ENCODE measurements around the gene LMBRD1. TPM values are rescaled to one million over a fixed set of nuclear protein-coding genes. Genes with fewer than 3 reads are reported as not detected.
"Not testable (repeated sequence)": the region's sequence is repeated elsewhere in the genome, so short reads cannot be mapped to it uniquely, and the experiment has no call there.

The LMBRD1 gene
- total RNA-seq, 1 donor from 2014 or later, result 68.8 TPM

DNA sequence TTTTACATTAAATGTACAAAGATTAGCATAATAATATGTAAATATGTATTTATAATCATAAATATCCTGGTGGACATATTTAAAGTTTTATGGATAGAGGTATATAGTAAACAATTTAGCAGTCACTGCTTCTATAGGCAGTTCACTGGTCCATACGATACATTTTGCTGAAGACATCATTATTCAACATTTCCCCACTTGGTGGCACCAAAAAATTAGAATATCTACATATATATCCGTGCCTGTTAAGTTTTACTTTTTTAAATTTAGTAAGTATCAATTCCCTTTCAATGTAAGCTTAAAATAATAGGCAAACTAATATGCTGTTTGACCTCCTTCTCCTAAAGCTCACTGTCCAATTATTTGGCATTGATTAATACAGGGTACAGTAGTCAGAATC is 64.2 kb downstream of the LMBRD1 start:
- peak; percentile 54 for DNase-seq

DNA sequence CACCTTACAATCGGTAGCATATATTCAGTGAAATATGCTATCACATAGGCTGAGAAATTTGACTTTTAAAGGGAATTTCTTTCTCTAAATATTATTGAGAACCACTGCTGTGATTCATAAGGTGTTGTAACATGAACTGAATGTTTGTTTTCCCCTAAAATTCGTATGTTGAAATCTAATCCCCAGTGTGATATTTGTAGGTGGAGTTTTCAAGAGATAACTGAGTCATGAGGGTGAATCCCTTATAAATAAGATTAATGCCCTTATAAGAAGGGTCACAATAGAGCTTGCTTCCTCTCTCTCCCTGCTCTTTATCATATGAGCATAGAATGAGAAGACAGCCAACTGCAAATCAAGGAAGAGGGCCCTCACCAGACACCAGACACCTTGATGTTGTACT is 64.8 kb downstream of the LMBRD1 start:
- DNase-seq, result no peak

DNA sequence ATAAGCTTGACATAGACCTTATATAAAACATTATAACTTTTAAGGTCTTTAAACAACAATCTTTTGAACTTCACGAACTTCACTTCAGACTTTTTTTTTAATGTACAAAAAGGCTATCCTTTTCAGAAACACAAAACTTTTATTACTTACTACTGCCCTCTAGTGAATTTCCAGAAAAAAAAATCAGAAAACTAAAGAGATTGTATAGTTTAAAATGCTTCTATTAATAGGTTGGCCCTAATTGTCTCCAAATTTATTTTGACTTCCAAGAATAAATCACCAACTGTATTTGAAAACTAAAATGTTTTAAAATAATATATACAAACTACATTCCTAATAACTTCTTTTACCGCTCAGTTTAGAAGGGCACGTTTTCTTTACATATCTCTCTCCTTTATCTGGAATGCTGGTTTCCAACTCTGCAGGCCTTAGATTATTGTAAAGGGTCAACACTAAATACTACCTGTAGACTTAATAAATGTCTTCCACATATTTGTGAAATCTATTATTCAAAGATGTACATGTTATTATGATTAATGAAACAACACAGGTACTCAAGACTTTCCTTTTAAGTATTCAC is 66.8 kb downstream of the LMBRD1 start:
- DNase-seq, result peak; percentile 28

DNA sequence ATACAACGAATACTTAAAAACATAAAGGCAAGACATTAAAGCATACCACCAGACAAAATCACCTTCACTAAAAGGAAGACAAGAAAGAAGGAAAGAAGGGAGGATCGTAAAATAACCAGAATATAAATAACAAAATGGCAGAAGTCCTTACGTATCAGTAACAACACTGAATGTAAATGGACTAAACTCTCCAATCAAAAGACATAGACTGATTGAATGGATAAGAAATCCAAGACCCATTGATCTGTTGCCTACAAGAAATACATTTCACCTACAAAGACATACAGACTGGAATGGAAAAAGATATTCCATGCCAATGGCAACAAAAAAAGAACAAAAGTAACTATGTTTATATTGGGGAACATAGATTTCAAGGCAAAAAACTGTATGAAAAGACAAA is 74.1 kb downstream of the LMBRD1 start:
- DNase-seq, result no peak

DNA sequence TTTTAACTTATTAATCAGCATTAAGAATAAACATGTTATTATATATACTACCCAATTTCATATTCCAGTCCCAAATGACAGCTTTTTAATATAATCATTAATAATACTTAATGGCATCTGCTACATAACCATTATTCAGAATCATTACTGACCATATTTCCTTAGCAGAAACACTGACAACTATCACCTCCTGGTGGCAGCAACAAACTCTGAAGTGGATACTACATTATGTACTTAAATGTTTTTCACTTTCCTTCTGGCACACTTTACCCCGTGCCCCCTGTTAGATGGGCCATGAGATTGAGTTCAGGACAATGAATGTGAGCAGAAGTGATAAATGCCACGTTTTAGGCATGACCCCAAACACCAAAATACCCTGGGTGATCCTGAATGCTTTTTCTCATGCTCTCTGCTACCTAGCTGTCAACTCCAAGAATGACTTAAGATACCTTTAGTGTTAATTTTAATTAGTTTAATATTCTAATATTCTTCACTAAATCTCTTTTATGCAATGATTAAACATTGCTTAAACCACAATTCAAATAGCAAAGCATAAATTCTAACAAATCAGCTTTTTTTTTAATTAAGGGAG is 77.1 kb downstream of the LMBRD1 start:
- DNase-seq, result peak; percentile 47

DNA sequence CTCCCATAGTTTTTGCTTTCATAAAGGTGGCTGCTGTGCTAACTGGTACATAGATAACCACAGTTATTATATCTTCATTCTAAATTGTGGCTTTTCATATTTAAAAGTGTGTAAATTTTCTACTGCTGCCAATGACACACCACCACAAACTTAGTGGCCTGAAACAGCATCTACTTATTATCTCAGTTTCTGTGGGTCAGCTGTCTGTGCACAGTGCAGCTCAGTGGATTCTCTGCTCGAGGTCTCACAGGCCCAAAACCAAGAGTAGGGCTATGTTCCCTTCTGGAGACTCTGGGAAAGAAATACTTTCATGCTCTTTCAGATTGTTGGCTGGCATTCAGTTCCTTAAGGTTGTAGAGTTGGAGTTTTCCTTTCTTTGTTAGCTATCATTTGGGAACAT is 90.1 kb downstream of the LMBRD1 start:
- DNase-seq, result no peak

DNA sequence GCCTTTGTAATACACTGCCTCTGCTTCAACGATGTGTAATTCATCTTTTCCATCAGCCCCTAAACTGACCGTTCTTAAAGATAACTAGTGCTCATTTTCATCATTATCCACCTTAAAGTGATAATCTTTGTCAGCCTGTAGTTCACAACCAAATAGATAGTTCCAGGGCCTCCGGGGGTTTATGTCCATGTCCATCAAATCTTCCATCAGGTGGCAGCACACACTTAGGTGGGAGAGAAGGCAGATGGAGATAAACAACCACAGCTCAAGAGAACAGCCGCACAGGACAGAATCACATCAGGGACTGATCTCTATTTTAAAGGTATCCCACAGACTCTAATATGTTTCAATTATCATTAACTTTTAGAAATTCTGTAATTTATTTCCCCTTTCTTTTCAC is 90.9 kb downstream of the LMBRD1 start:
- no peak for DNase-seq

DNA sequence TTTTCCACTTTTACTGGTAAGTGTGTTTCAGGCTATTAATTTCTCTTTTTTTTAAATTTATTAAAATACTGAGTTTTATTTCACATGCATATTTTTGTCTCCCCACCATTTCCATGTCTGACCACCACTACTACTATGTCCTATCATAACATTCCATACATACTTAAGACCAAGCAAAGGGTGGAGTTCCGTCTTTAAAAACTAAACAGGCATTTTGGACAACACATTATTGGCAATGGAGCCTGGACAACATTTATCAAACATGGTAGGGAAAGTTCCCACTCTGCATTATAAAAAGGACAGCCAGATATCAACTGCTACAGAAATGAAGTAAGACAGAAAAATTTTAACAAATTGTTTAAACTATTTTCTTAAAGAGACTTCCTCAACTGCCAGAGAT is 91.9 kb downstream of the LMBRD1 start:
- no peak for DNase-seq

DNA sequence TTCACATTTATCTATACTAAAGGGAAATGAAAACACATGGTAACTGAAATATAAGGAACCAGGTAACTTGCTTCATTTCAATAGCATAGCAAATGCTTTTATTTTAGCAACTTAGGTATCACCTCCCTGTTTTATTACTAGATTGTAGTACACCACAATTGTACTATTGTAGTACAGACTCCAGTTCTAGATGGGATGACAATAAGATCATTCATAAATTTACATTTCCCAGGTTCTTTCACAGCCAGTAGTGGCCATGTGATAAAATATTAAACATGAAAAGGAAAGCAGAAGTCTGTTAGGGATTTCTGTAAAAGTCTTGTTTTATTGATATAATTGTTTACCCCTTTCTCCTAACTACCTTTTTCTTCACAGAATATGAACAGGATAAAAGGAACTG is 97.2 kb downstream of the LMBRD1 start:
- DNase-seq, result no peak

DNA sequence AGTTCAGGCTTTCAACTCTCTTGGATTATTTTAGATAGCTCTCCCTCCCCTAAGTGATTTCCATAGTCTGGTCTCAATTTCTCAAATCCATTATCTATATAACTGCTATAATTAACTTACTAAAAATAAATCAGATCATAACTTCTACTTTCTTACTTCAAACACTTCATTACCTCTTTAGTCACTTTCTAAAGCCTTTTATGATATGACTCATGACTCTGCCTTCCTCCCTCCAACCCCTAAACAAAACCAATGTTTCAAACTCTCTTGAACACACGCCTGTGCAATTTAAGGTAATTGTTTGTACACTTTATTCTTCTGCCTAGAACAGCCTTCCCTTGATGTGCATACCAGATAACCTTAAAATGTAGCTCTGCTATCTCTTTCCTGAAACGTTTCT is 100.5 kb downstream of the LMBRD1 start:
- no peak for DNase-seq

DNA sequence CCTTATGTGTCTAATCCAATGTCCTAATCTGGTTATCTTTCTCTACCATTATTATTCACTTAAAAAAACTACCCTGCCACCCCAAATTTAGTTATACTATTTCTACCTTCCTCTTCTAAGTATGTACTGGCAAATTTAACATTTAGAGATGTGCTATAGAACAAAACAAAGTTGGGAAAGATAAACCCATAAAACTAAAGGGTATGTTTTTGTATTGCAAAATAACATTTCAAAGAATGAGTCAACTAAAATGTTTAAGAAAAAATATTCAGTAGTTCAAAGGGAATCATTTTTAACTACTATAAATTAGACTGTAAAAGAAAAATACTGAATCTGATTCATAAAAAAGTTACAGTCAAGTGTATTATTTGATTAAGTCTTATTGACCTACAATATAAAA is 103.0 kb downstream of the LMBRD1 start:
- no peak for DNase-seq

DNA sequence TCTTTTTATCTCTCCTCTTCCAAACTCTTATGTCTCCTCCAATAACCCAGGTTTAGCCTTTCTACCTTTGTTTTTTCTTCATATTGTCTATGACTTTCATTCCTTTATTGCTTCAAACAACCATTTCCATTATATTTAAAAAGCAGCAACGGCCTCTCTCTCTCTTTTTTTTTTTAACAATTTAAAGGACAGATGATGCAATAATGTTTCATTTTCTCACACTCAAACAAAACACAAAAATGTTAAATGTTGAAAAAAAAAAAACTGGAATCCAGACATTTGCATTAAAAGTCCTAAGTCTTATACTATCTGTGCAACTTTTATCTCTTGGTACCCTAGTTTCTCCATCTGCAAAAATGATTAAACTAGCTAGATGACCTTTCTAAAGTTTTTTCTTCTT is 105.8 kb downstream of the LMBRD1 start:
- DNase-seq, result no peak

DNA sequence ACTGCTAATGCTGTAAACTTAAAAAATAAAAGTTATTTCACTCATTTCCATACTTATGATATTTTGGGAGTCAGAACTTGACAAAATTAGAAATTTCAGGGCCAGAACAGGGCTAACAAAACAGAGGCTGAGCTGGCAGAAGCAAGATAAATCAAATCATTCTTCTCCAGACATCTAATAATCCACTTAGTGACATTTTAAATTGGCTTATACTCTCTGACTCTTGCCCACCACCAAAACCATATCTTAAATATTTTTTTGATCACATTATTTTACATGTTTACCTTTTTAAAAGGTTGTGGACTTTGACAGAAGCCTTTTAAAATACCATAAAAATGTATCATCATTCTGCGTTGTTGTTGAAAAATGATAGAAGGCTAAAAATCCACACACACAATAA is 116.5 kb downstream of the LMBRD1 start:
- no peak for DNase-seq

DNA sequence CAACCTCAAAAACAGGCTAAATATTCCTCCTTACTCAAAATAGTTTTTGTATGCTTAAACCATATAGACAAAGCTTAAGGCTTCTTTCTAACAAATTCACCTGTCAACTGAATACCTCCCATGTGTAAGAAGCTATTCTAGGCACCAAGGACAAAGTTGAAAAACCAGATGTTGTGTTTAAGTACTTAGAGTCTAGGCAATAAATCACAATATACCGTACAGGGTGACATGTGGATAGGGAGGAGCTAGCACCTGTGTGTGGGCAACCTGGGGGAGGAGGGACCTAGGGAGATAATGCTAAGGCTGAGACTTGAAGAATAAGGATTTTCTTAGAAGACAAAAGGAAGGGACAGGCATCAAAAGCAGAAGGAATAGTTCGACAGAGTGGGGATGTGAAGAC is 123.5 kb downstream of the LMBRD1 start:
- DNase-seq, result no peak

DNA sequence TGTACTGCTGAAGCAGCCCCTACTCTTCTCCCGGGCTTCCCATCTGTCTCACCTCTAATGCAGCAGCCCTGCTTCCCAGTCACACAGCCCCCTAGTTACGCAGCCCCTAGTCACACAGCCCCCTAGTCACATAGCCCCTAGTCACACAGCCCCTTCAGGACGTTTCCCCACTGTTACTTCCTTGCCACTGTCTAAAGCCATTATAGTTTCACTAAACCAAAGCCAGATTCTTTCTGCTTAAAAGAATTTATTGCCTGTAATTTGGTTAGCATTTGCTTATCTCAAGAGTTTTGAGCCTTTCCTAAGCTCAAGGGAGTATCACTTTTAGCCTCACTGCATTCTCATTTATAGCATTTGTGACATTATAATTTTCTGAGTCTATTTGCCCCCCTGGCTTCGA is 127.9 kb downstream of the LMBRD1 start:
- DNase-seq, result no peak

DNA sequence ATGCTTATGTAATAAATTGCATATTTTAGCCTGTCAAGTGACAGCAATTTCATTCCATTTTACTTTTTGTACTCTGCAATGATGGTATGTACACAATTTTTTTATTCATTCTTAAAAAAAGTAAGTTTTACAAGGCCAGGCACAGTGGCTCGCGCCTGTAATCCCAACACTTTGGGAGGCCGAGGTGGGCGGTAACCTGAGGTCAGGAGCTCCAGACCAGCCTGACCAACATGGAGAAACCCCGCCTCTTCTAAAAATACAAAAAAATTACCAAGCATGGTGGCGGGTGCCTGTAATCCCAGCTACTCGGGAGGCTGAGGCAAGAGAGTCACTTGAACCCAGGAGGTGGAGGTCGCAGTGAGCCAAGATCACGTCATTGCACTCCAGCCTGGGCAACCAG is 130.0 kb downstream of the LMBRD1 start:
- DNase-seq, result not testable (repeated sequence)

DNA sequence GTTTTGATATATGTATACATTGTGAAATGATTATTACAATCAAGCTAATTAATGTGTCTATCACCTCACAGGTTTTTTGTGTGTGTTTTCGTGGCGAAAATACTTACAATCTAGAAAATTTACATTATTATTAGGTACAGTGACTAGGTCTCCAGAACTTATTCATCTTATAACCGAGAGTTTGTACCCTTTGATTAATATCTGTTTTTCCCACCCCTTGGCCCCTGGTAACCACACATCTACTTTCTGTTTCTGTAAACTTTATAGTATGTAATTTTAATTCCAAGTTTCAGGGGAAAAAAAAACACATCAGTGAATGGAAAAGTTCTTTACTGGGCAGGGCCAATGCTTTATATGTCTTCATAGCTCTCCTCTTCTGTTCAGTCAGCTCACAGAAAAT is 131.4 kb downstream of the LMBRD1 start:
- DNase-seq, result no peak

DNA sequence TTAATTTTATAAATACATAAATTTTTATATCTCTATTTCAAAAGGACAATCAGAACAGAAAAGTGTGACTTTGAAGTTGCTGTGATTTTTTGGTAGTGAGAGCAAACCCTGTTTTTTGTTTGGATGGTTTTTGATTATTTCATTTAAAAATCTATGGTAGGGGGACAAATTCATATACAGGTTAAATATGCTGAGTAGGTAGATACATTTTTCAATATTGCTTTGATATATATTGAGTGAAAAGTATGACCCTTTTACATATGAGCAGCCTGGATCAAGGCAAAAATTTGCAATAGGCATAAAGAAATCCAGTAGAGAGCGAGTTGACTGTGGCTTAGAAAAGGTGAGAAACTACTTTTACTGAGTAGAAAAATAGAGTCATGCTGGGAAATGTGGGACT is 132.3 kb downstream of the LMBRD1 start:
- DNase-seq, result no peak

DNA sequence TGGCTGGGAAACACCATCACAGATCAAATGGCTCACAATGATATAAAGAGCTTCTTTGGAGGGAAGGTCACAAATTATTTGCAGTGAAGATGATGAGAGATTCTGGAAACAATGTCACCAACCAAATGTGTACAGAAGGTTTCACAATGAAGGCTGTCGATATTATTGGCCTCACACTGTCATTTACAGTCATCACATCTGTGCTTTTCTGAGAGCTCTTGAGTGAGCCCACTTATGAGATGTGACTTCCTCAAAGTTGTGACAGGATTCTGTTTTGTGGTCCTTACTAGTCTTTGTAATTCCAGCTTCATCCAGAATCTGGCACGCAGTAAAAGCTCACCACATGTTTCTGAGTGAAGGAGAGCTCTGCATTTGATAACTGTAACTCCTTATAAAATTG is 133.6 kb downstream of the LMBRD1 start:
- DNase-seq, result no peak

DNA sequence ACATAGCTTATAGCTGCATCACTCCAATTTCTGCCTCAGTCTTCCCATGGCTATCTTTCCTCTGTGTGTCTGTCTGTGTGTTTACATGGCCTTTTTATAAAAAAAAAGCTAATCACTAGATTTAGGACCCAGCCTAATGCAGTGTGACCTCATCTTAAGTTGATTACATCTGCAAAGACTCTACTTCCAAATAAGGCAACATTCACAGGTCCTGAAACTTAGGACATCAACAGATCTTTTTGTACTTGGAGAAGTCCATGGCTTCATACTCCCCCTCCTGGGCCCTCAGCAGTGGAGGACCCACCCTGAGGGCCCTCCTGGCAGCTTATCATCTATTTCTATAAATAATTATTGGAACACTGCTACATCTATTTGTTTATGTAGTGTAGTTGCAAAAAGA is 146.1 kb downstream of the LMBRD1 start:
- DNase-seq, result no peak

DNA sequence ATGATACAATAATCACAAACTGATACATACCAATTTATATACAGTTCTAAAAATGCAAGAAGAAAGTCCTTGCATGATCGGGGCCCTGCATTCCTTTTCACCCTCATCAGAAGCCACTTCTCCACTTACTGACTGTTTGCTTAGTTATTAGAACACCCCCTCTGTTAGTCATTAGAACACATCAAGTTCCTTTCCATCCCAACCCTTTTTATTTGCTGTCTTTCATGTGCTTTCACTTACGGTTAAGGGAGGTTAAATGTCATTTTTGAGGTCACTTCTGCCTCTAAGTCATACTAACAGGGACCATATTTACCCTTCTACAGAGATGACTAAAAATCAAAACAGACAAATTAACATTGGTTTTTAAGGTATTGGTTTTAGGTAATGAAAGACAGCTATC is 149.1 kb downstream of the LMBRD1 start:
- no peak for DNase-seq

DNA sequence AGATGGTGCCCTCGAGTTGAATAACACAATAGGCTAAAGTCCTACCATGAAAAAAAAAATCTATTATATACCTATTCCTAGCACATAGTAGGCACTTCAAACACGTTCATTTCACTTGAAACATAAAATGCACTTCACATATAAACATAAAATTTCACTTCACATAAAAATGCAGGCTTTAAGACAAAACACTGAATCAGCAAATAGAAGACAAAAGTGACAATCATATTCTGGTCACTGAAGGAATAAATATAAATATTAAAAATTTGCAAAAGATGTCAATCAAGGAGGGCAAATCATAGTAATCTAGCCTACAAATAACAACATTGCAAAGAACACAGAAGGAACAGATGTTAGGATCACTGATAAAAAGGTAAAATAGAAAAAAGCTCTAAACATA is 153.1 kb downstream of the LMBRD1 start:
- DNase-seq, result no peak

DNA sequence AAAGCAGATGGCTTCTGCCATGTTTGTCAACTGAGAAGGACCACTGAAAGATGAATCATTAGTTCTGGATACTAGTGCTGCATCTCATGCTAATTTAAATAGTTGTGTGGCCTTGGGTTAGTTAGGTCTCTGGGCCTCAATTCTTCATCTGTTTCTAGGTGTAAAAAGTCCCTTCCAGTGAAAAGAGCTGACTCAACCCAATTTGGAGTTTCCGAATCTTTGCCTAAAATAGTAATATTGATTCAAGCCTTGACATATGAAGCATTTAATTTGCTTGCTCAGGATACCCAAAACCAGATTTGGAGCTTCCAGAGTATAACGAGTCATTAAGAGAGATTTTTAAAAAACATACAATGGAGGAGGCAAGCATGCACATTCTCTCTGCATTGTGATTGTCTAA is 163.9 kb downstream of the LMBRD1 start:
- no peak for DNase-seq

DNA sequence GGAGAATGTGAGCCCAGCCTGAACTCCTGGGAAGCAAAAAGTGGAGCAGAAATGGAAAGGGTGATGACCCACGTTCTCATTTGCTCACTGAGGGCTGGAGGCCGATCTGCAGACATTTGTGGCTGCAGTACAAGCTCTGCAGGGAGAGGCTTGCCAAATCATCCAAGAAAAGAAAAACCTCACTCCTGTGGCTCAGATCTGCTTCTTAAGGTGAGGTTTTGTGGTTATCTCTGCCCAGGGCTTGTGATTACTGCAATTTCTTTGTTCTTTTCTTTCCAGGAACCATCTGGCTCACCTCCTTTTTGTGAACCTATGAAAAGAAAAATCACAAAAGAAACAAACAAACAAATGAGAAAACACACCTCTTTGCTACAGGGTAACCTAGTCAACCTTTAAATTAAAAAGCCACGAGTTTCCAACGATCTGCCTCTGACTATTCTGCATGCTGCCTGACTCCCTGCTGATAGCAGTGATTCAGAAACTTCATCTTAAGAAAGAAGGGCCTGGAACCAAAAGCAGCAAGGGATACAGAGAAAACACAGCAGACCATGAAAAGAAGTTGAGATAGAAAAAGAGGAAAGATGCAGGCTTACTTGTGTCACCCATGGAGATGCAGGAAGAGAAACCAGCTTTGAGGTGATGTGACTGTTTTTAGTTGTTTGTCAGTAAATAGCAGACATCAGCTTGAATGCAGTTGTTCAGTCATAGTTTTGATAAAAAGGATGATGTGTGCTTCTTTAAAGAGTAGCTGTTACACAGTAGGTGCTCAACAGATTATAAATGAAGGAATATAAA is 165.1 kb downstream of the LMBRD1 start:
- no peak for DNase-seq

All from tongue (tissue), 2 donors.